DMS53 treated with DMSO at 0.1 percent for 48 hours (cell line): ENCODE results near the gene BMPER.

Experiments
- DNase-seq: peaks from one replicate; lab custom pipeline; 2025; ENCODE audit not compliant: unreplicated experiment; lab: John Stamatoyannopoulos, UW

The BMPER gene

DNA sequence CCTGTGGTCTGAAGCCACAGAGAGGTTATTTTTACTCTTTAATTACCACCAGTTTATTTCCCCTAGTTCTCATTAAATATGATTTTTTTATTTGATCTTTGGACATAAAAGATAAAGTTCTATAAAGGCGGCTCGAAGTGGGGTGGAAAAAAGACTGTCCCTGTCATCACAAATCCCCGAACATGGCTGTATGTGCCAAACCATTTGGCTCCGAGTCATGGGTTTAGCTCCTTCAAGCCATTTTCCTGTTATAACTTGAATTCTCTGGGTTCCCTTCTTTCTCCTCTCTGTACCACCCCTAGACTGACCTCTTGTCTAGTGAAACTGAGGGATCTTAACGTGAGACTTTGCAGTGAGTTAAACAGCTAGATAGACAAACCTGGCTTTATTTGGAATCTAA lies 181.6 kb downstream of the BMPER start:
- no peak for DNase-seq

DNA sequence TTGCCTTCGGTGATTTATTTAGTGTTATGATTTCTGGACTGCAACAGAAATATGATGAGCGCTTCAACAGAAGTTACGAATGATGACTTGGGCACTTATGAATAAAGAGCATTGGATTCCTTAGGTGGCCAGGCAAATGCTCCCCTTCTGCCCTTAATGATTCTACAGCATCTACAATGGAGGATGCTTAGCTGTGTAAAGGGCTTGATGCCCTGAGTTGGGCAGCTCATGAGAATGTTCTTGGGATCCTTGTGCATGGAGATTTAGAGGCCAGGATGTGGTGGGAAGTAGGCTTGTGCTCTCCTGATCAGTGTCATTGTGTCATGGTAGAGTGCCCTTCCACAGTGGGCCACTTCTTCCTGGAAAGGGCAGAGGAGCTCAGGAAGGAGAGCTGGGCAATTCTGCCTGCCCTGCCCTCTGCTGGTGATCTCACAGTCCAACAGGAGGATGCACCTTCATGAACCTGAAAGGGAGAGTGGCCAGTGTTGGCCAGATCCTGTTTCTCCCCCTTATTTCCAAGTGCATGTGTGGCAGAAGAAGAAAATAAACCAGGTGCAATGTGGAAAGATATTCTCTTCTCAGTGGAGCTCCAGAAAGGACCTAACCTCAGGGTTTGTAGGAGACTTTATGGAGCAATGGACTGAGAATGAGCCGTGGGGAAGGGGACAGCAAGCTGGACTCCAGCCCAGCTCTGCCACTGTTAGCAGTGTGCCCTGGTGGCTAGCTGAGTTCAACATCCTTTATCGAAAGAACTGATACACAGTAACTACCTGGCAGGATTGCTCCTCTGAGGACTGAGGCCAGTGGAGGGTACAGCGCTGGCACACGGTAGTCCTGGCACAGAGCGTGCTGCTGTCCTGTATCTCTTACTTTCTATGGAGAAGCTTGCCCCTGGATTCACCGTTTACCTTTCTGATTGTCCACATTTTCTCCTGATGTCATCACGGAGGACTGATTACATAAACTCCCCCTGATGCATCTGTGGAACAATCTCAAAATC lies 182.9 kb downstream of the BMPER start:
- peak; percentile 71 for DNase-seq

DNA sequence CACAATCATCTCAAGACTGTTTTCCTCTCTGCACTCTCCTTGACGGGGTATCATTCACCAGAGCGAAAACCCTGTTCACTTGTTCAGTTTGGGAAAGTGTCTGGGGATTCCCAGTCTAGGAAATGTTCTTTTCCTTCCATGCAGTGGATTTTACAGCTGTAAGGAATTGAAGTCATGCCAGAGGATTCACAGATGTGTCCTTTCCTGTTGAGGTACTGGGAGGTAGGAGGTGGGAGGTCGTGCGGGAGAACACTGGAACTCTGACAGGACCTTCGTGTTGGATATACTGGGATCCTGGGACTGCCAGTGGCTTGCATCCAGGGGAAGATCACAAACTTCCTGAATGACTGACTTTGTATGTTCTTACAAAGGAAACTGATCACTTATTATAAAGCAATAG lies 185.5 kb downstream of the BMPER start:
- no peak for DNase-seq

DNA sequence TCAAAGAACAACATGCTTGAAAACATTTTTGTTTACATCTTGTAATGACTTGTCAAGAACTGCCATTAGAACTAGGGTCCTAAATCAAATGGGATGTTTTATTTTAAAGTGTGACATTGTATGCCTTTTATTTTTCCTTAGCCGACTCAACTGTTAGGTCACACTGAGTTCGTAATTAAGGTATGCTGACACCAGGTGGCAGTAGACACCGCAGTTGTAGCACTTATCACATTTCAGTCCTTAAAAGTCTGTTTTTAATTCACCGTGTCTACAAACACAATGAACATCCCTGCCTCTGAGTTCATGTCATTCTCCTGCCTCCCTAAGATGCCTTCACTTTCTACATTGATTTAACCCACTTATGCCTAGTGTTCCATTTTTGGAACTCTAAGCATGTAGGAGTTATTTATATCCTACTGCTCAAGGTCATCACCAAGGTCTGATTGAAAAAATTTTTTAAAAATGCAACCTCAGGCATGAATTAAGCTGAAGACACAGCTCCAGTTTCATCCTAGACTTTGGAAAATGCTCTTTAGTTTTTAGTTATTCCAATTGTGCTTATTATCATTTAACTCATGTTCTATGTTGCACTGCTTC lies 186.1 kb downstream of the BMPER start:
- peak; percentile 83 for DNase-seq

DNA sequence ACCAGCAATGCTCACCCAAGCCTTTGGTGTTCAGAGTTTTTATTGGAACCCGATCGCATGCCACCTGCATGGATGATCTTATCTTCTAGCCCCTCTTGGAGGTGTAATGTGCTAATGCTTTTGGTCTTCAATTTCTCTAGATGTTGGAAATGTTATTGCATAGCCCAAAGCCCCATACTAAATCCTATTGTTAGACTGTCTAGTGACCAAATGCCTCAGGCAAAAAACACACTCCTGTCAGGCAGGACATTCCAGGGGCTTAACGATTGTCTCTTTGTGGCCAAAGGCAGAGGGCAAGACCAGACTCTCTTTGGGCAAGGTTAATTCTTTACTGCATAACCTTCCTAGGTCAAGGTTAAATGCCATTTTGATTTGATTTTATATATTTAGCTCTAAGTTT lies 187.9 kb downstream of the BMPER start:
- DNase-seq = no peak

DNA sequence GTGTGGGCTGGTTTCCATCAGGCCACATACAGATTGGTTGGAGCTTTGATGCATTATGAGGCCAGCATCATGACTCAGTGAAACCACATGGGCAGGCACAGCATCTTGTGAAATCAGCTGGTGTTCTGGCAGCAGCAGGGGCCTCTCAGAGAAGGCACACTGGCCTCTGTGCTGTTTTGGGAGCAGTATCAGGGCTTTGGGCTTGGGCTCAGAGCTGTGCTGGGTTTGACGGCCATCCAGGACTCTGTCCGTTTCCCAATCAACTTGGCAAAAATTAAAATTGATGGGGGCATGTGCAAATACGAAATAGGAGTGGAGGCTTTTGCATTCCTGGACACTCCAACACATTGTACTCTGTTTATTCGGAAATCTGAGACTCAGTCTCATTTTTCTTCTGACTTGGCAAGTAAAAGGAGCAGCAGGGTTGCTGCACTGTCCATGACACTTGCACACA lies 190.9 kb downstream of the BMPER start:
- no peak for DNase-seq

DNA sequence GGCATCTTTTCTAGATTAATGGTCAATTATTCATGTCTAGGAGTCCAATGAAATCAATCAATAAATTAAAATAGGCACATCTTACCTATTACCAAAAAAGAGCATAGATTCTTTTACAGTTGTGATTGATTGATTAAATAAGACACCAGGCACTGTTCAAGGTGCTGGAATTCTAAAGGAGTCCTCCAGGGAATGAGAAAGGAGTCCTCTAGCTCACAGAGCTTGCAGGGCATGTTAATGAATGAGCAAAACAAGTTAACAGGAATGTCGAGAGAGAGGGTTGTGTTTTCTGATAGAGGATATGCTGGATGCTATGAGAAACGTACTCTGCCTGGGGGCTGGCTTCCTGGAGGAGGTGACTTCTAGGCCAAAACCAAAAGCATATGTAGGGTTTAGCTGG lies 191.4 kb downstream of the BMPER start:
- DNase-seq = no peak

DNA sequence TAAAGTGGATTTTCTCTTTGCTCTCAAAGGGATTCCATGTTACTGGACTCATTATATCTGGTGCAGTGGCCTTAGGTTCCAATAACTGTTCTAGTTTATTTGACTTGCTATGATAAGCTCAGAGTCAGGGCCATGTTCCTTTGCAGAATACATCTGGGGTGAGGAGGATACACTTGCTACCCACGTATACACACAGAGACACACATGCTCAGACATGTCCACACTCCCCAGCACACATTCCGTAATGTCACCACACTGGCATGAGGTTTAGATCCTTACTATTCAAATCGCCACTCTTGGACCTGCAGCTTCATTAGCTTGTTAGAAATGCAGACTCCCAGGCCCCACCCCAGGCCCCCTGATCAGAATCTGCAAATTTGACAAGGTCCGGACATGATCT lies 195.3 kb downstream of the BMPER start:
- no peak for DNase-seq

DNA sequence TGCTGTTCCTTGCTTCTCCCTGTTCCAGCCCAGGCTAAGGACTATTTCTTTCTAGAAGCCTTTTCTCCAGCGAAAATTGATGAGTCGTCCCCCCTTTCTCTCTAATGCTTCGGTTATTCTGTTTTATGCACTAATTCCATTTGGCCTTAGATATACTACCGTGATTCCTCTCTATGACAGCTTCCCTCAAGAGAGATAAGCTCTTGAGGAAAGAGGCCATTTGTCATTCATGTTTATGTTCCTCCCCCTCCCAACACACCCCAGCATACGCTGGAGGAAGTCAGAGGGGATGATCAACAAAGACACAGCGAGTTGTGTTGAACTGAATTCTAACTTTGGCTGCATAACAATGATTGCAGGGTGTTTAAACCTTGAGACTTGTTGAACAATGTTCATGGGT lies 198.8 kb downstream of the BMPER start:
- no peak for DNase-seq

DNA sequence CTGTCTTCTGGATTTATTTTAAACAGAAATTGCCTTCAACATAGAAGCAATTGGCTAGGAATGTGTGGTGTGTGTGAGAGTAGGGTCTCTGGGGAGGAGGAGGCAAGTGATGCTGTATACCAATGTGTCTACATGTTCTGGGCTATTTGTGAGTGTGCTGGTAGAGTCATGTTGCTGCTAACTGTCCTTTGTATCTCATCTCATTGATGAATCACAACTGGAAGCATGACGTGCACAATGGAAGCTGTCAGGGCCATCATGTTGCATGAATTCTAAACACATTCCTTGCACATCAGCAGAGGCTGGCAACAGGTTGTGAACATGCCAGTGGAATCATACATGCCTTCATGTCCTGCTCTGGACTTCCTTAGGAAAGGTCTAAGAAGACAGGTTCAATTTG lies 199.7 kb downstream of the BMPER start:
- no peak for DNase-seq

DNA sequence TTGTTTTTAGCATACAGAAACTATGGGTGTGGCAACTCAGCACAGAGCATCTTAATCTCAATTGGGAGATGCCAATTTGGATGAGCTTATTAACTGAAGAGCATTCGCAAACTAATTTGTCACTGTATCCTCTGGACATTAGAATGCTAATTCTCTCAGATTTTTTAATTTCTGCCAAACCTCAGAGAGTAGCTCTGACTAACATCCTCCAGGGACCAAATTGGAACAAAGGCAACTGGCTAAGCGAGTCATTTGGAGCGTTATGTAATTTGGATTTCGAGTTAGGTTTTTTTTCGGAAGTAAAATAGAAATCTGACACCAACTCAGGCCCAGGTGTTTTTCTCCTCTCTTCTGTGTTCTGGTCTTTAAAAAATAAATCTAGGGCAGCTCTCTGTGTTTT lies 201.9 kb downstream of the BMPER start:
- no peak for DNase-seq

DNA sequence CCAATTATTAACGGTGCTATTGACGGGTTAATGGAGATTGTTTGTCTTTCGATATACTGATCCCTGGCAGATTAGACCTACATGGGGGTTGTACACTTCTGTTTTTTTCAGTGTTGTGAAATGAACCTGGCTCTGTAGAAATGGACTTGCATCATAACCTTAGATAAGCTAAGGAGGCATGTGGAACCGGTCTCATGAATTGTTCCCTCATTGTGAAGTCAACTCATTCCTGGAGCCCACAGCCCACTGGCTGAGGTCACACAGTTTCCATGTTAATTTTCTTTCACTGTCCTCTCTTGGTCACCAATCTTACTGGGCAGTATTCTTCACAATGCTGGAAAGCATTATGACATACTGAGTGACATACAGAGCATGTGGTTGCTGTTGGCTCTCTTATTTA lies 202.8 kb downstream of the BMPER start:
- DNase-seq = no peak

DNA sequence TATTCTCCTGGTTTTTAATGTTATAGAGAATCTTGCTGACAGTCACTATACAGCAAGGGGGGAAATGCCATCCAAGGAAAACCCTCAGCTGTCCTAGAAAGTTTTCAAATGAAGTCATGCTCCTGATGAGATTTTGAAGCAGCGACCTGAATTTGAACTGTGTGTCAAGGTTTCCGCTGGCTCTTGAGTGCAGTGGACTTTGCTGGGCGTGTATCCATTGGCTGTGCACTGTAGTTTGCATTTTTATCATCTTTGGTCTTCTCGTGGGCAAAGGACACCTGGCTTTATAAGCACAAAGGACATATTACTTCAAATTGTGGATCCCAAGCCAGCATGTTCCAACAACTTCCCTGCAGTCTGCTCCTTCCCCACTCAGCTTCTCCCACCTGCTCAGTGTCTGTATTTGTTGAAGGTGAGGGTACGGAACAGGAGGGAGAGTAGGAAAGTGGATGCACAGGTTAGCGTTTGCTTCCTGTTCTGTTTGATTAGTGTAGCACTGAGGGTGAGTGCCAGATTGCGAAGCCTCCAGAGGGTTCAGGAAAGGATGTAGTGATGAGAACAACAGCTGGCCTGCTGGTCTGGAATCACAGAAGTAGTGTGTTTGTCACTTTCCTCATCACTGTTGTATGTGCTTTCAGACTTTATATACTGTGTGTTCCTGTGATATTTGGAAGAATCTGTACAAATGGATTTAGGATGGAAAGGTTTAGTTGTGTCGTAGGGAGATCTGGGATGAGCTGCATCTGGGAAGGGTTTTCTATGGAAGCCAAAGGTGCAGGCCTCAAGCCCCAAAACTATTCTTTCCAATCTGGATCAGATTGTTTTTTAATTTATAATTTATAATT lies 204.8 kb downstream of the BMPER start:
- DNase-seq = no peak

DNA sequence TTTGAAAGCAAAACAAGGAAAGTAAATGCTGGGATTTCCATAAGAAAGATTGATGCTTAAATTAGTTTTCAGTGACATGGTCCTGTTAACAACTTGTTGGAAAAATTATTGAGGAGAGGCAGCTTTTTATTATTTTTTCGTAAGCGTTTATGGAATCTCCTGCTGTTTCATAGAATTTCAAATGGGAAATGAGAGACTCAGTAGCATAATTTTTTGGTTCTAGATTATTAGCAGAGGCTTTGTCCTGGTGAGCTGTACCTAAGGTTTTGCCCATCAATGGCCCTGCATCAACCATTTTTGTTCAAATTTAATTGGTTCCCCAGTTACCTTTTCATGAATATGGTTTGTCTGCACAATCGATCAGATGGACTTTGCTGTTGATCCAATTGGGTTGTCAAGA lies 205.7 kb downstream of the BMPER start:
- no peak for DNase-seq

DNA sequence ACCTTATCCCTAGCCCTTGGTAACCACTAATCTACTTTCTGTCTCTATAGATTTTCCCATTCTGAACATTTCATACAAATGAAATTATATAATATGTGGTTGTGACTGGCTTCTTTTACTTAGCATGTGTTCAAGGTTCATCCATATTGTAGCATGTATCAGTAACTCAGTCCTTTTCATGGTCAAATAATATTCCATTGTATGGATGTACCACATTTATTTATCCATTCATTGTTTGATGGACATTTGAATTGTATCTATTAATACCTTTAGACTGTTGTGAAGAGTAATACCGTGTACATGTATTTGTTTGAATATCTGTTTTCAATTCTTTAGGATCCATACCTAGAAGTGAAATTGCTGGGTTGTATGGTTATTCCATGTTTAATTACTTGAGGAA lies 210.2 kb downstream of the BMPER start:
- no peak for DNase-seq

DNA sequence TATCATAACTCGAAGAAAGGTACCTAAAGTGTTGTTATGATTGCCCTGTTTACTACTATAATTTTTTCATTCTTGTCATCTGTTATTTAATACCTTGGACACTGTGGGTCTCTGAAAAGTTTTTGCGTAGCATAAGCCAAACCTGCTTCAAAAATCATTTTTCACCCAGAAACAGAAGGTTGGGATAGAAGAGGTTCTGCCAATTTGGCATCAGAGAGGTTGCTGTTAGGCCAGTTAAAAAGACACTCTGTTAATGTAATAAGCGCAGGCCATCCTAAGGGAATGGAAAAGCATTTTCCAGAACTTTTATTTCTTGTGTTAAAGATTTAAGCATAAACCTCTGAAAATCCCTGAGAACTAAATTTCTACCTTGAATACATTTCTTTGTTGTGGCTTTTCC lies 212.2 kb downstream of the BMPER start:
- DNase-seq = no peak

DNA sequence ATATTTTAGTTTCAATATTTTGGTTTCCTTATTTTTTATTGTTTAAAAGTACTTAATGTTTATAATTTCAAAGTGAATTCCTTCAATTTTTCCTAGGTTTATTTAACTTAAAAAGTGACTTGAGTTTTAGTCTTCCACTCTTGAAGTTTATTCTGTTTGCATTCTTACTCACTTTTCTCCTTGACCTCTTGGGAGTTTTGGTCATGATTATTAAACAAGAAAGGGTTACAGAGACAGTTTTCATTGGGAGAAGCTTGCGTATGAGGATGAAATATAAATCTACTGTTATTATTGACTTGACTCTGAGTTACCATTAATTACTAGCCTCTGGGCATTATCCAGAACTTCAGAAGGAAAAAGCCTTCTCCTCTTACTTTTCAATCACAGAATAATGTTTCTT lies 216.0 kb downstream of the BMPER start:
- no peak for DNase-seq

DNA sequence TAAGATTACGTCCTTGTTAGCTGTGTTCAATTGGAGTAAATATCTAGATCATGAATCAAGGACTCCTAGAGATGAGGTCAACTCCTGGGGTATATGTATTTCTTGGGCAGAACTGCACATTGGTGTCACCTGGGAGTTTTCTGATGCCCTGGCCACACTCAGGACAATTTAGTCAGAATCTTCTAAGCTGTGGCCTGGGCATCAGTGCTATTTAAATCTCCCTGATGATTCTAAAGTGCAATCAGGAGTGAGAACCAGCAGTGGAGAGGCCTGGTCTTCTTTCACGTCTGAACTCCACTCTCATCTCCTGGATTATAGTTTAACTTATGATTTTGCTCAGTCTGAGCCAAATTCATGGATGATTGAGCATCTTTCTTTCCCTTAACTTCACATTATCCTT lies 218.0 kb downstream of the BMPER start:
- DNase-seq = no peak

DNA sequence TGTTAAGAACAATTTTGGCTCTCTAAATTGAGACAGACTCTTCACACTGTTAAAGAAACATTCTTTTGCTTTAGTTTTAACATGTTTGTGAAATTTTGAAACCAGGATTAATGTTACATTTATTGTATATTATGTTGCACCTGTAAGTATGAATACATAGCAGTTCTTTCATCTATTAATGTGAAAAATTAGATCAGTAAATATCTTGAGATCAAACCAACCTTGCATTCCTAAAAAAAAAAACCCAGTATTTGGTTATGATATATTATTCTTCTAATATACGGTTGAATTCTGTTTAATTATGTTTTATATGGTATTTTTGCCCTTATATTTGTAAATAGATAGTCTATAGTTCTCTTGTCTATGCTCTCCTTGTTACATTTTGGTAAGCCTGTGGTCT lies 219.4 kb downstream of the BMPER start:
- no peak for DNase-seq

DNA sequence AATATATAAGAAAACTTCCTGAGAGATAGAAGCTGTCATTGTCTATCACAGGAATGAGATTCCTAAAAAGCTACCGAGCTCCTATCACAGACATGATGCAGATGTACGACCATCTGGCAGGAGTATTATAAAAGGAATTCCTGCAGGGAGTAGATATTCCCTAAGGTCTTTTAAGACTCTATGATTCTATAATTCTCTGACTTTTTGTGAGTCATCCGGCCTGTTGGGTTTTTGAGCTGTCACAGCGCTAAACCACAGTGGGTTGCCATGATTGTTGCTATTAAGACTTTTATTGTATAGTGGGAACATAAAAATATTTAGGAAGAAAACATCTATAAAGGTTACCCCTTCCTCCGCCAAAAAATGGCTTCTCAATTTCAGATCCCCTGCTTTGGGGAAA lies 223.4 kb downstream of the BMPER start:
- no peak for DNase-seq

DNA sequence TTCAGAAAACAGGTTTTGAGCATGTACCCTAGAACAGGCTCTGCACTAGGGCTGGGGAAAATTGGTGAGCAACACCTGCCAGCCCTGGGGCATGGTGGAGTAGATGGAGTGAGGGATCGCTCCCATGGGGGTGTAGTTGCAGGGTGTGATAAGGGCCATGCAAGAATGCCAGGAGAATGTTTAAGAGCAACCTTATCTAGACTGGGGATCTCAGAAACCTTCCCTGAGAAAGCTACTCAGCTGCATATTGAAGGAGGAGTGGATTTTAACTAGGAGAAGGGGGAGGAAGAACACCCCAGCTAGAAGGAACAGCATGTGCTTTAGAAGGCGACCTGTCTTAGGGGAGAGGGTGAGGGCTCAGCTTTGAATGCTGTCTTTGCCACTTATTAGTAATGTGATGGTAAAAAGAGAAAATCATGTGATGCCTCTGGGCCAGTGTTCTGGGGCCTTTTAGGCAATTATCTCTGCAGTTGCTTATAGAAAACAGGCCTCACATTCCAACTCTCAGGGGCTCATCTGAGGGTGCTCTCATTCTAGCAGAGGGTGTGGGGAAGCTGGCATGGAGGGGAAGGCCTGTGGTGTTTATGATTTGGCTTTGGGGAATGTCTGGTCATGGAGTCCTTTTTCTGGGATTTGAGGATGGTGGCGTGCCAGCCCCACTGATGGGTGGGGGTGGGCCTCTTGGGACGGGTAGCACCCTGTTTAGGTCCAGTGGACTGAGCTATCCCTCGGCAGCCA lies 225.4 kb downstream of the BMPER start:
- no peak for DNase-seq
